Skeletal muscle satellite cell (primary cell): ENCODE data around the gene KLF18. TPM values are rescaled to one million over a fixed set of nuclear protein-coding genes. Genes with fewer than 3 reads are reported as not detected.

Experiments used
- H3K27me3 ChIP-seq: 2 replicates; pipeline ENCODE4 v1.7.0; 2013; ENCODE audit warnings: low read length; ENCODE audit not compliant: control insufficient read depth, insufficient read depth
- H3K36me3 ChIP-seq: 2 replicates; pipeline ENCODE4 v1.7.0; 2013; ENCODE audit warnings: mild to moderate bottlenecking, control low read depth, low read length; ENCODE audit not compliant: insufficient read depth
- H3K4me1 ChIP-seq: 2 replicates; pipeline ENCODE4 v1.7.0; 2013; ENCODE audit warnings: low read length; ENCODE audit not compliant: control insufficient read depth, insufficient read depth
- H3K4me2 ChIP-seq: 2 replicates; pipeline ENCODE4 v1.7.0; 2013; ENCODE audit warnings: mild to moderate bottlenecking, low read length
- H3K4me3 ChIP-seq: 2 replicates; pipeline ENCODE4 v1.7.0; 2013; ENCODE audit warnings: low read length
- H3K9ac ChIP-seq: 2 replicates; pipeline ENCODE4 v1.7.0; 2013; ENCODE audit warnings: mild to moderate bottlenecking, low read depth, low read length, moderate library complexity
- H3K9me3 ChIP-seq: replicated peaks from 2 replicates; pipeline ENCODE4 v1.7.0; 2013; ENCODE audit warnings: mild to moderate bottlenecking, control low read depth, low read length
- total RNA-seq: library from RNA; depleted of rRNA; stranded (reverse); fragments of >200 nt; gene quantifications from 2 replicates; pipeline ENCODE4 v1.2.3, GENCODE V29; 2012; rRNA removed

Gene KLF18
- not detected in 2 replicates for total RNA-seq

- Histone ChIP-seq H3K27me3 (peaks cover 14% of the 10 kb centered on the region), H3K9me3 (peaks cover 5% of the 10 kb centered on the region), H3K4me3 (no peak within 1 kb of the TSS), H3K4me2 (no peak within 1 kb of the TSS), H3K4me1 (no peaks in the 10 kb centered on the region), H3K9ac (no peak within 1 kb of the TSS), H3K36me3 (no peaks in the 10 kb centered on the region)
Measured at GRCh38 chr1:44141531-44141930, at the start of gene KLF18. KLF18 (minus strand) TSS chr1:44141631; CDS start chr1:44141631, 0 bp downstream.

- Histone ChIP-seq H3K4me2 (no peak overlapping the region), H3K4me3 (no peak overlapping the region), H3K27me3 (peaks cover 9% of the 10 kb centered on the region), H3K9me3 (peaks cover 3% of the 10 kb centered on the region), H3K36me3 (no peaks in the 10 kb centered on the region), H3K9ac (no peak overlapping the region), H3K4me1 (no peaks in the 10 kb centered on the region)
Measured at GRCh38 chr1:44174630-44175029, 33.2 kb upstream of the KLF18 start.

GRCh38 chr1:44170281-44170823 lies 28.9 kb upstream of the KLF18 start:
- H3K9me3 ChIP-seq: peaks cover 3% of the 10 kb centered on the region
- H3K4me2 ChIP-seq: no peak overlapping the region
- no peaks in the 10 kb centered on the region for H3K36me3 ChIP-seq
- no peak overlapping the region for H3K9ac ChIP-seq
- H3K27me3 ChIP-seq: peaks cover 9% of the 10 kb centered on the region
- H3K4me3 ChIP-seq: no peak overlapping the region
- H3K4me1 ChIP-seq: no peaks in the 10 kb centered on the region

GRCh38 chr1:44168520-44169098 lies 27.2 kb upstream of the KLF18 start:
- Histone ChIP-seq H3K9me3 (peaks cover 1% of the 10 kb centered on the region), H3K36me3 (no peaks in the 10 kb centered on the region), H3K4me3 (no peak overlapping the region), H3K27me3 (peaks cover 6% of the 10 kb centered on the region), H3K4me2 (no peak overlapping the region), H3K4me1 (no peaks in the 10 kb centered on the region), H3K9ac (no peak overlapping the region)

- H3K4me3 ChIP-seq: no peak overlapping the region
- H3K27me3 ChIP-seq: no peaks in the 10 kb centered on the region
- H3K4me1 ChIP-seq: no peaks in the 10 kb centered on the region
- no peak overlapping the region for H3K9ac ChIP-seq
- H3K4me2 ChIP-seq: no peak overlapping the region
- H3K36me3 ChIP-seq: no peaks in the 10 kb centered on the region
- H3K9me3 ChIP-seq: no peaks in the 10 kb centered on the region
Measured at GRCh38 chr1:44161546-44161945, 20.1 kb upstream of the KLF18 start.

GRCh38 chr1:44158871-44159270 lies 17.4 kb upstream of the KLF18 start:
- Histone ChIP-seq H3K9ac (no peak overlapping the region), H3K36me3 (no peaks in the 10 kb centered on the region), H3K9me3 (no peaks in the 10 kb centered on the region), H3K4me1 (peaks cover 4% of the 10 kb centered on the region), H3K27me3 (no peaks in the 10 kb centered on the region), H3K4me3 (no peak overlapping the region), H3K4me2 (no peak overlapping the region)

GRCh38 chr1:44157903-44158302 lies 16.5 kb upstream of the KLF18 start:
- no peak overlapping the region for H3K4me2 ChIP-seq
- no peaks in the 10 kb centered on the region for H3K36me3 ChIP-seq
- H3K27me3 ChIP-seq: no peaks in the 10 kb centered on the region
- no peaks in the 10 kb centered on the region for H3K9me3 ChIP-seq
- no peak overlapping the region for H3K9ac ChIP-seq
- no peak overlapping the region for H3K4me3 ChIP-seq
- peaks cover 4% of the 10 kb centered on the region for H3K4me1 ChIP-seq

GRCh38 chr1:44154049-44154448 lies 12.6 kb upstream of the KLF18 start:
- no peaks in the 10 kb centered on the region for H3K9me3 ChIP-seq
- peaks cover 4% of the 10 kb centered on the region for H3K4me1 ChIP-seq
- H3K36me3 ChIP-seq: no peaks in the 10 kb centered on the region
- no peak overlapping the region for H3K9ac ChIP-seq
- H3K4me2 ChIP-seq: no peak overlapping the region
- H3K4me3 ChIP-seq: no peak overlapping the region
- H3K27me3 ChIP-seq: peaks cover 28% of the 10 kb centered on the region

GRCh38 chr1:44152692-44153091 lies 11.3 kb upstream of the KLF18 start:
- Histone ChIP-seq H3K9ac (no peak overlapping the region), H3K4me2 (no peak overlapping the region), H3K9me3 (no peaks in the 10 kb centered on the region), H3K4me1 (peaks cover 4% of the 10 kb centered on the region), H3K36me3 (no peaks in the 10 kb centered on the region), H3K4me3 (no peak overlapping the region), H3K27me3 (peaks cover 28% of the 10 kb centered on the region)

- no peak overlapping the region for H3K4me3 ChIP-seq
- H3K36me3 ChIP-seq: no peaks in the 10 kb centered on the region
- H3K4me2 ChIP-seq: no peak overlapping the region
- H3K27me3 ChIP-seq: peaks cover 28% of the 10 kb centered on the region
- peaks cover 4% of the 10 kb centered on the region for H3K4me1 ChIP-seq
- H3K9ac ChIP-seq: no peak overlapping the region
- H3K9me3 ChIP-seq: no peaks in the 10 kb centered on the region
Measured at GRCh38 chr1:44151808-44152207, 10.4 kb upstream of the KLF18 start.

GRCh38 chr1:44151332-44151731 lies 9.9 kb upstream of the KLF18 start:
- Histone ChIP-seq H3K9ac (no peak overlapping the region), H3K36me3 (no peaks in the 10 kb centered on the region), H3K9me3 (no peaks in the 10 kb centered on the region), H3K27me3 (peaks cover 28% of the 10 kb centered on the region), H3K4me1 (peaks cover 4% of the 10 kb centered on the region), H3K4me3 (no peak overlapping the region), H3K4me2 (no peak overlapping the region)

- H3K4me2 ChIP-seq: no peak overlapping the region
- no peak overlapping the region for H3K4me3 ChIP-seq
- no peak overlapping the region for H3K9ac ChIP-seq
- peaks cover 5% of the 10 kb centered on the region for H3K9me3 ChIP-seq
- H3K4me1 ChIP-seq: no peaks in the 10 kb centered on the region
- peaks cover 26% of the 10 kb centered on the region for H3K27me3 ChIP-seq
- H3K36me3 ChIP-seq: no peaks in the 10 kb centered on the region
Measured at GRCh38 chr1:44147582-44147981, 6.2 kb upstream of the KLF18 start.
